ENCODE data around the gene RGS16.

The RGS16 gene

GRCh38 chr1:182637769-182638168, 33.6 kb upstream of the RGS16 start:
- Histone ChIP-seq H3K4me3 (replicated peaks; ENCODE audit: insufficient read depth, low read length) (no peak overlapping the region), H3K27me3 (ENCODE audit: insufficient read depth, poor library complexity, severe bottlenecking) (no peaks in the 10 kb centered on the region), H3K27ac (replicated peaks) (no peak overlapping the region)
- DNase-seq (ENCODE audit: low read depth in 1 of 2, low spot score in 1 of 2), result no peak
- no peak for TF ChIP-seq GABPA (IDR thresholded peaks at IDR 0.05; ENCODE audit: low read depth)
- TF ChIP-seq POLR2AphosphoS5 (IDR thresholded peaks at IDR 0.05; ENCODE audit: low read depth), result no peak

- no peak overlapping the region for H3K27ac ChIP-seq (replicated peaks)
These were observed 31.7 kb upstream of the RGS16 start for GRCh38 chr1:182635871-182636270.

GRCh38 chr1:182634306-182635072, 30.3 kb upstream of the RGS16 start:
- H3K4me3 ChIP-seq (replicated peaks; ENCODE audit: insufficient read depth, low read length), result no peak overlapping the region
- H3K27me3 ChIP-seq (ENCODE audit: insufficient read depth, poor library complexity, severe bottlenecking), result no peaks in the 10 kb centered on the region
- DNase-seq (ENCODE audit: low read depth in 1 of 2, low spot score in 1 of 2), result no peak
- no peak overlapping the region for H3K27ac ChIP-seq (replicated peaks)
- no peak for TF ChIP-seq REST (IDR thresholded peaks at IDR 0.05; ENCODE audit: insufficient replicate concordance, low read depth)

More at GRCh38 chr1:182635871-182636270, 31.7 kb upstream of the RGS16 start:
- Histone ChIP-seq H3K4me3 (replicated peaks; ENCODE audit: insufficient read depth, low read length) (no peak overlapping the region), H3K27me3 (ENCODE audit: insufficient read depth, poor library complexity, severe bottlenecking) (no peaks in the 10 kb centered on the region)
- no peak for DNase-seq (ENCODE audit: low read depth in 1 of 2, low spot score in 1 of 2)
- TF ChIP-seq SPI1 (IDR thresholded peaks at IDR 0.05; ENCODE audit: borderline replicate concordance, low read depth) (no peak), POLR2AphosphoS5 (IDR thresholded peaks at IDR 0.05; ENCODE audit: low read depth) (no peak), REST (IDR thresholded peaks at IDR 0.05; ENCODE audit: insufficient replicate concordance, low read depth) (no peak), CTCF (IDR thresholded peaks at IDR 0.05; ENCODE audit: insufficient read depth, low read length) (no peak), GABPA (IDR thresholded peaks at IDR 0.05; ENCODE audit: low read depth) (no peak)

GRCh38 chr1:182633657-182634281, 29.6 kb upstream of the RGS16 start:
- no peak for TF ChIP-seq GABPA (IDR thresholded peaks at IDR 0.05; ENCODE audit: low read depth)
- no peak for TF ChIP-seq POLR2AphosphoS5 (IDR thresholded peaks at IDR 0.05; ENCODE audit: low read depth)
- TF ChIP-seq REST (IDR thresholded peaks at IDR 0.05; ENCODE audit: insufficient replicate concordance, low read depth), result no peak
- no peak for TF ChIP-seq CTCF (IDR thresholded peaks at IDR 0.05; ENCODE audit: insufficient read depth, low read length)
- no peak for TF ChIP-seq SPI1 (IDR thresholded peaks at IDR 0.05; ENCODE audit: borderline replicate concordance, low read depth)
- H3K27me3 ChIP-seq (ENCODE audit: insufficient read depth, poor library complexity, severe bottlenecking), result no peaks in the 10 kb centered on the region
- H3K4me3 ChIP-seq (replicated peaks; ENCODE audit: insufficient read depth, low read length), result no peak overlapping the region
- DNase-seq (ENCODE audit: low read depth in 1 of 2, low spot score in 1 of 2), result no peak
- H3K27ac ChIP-seq (replicated peaks), result no peak overlapping the region
